H1 (cell line): Measurements from ENCODE around the gene FAM186B. TPM values are rescaled to one million over a fixed set of nuclear protein-coding genes. Genes with fewer than 3 reads are reported as not detected.

ENCODE experiments used
- CTCF ChIA-PET: fragments of 300-600 bp; sonication (Branson Sonifier 250); formaldehyde crosslinking; loops from one replicate; lab custom pipeline; 2021; ENCODE audit not compliant: partially characterized antibody; lab: Charles Lee
- POLR2A ChIA-PET: fragments of 300-600 bp; sonication (Branson Sonifier 250); formaldehyde crosslinking; loops from one replicate; lab custom pipeline; 2021; ENCODE audit warnings: inconsistent platforms; ENCODE audit not compliant: partially characterized antibody; lab: Charles Lee
- DNase-seq, 2 experiments: peaks; one replicate each; pipeline versions ENCODE4 v3.0.0 to v3.0.0-alpha.2; 2010 to 2022; ENCODE audit warnings: low spot score in 2 of 2, low read depth in 1 of 2, mixed read lengths in 1 of 2
- FAIRE-seq: peaks from 2 replicates; lab custom pipeline; 2011; peaks lifted over from hg19 to GRCh38; lab: Jason Lieb, UNC
- H2AFZ ChIP-seq: 2 replicates; pipeline ENCODE4 v1.8.1; 2012; ENCODE audit warnings: low read length, inconsistent platforms
- H2AK5ac ChIP-seq: 2 replicates; pipeline ENCODE4 v1.6.1; 2013; ENCODE audit warnings: low read depth, low read length
- H2BK120ac ChIP-seq: replicated peaks from 2 replicates; pipeline ENCODE3; 2013; ENCODE audit warnings: low read depth, low read length, inconsistent platforms
- H2BK12ac ChIP-seq: 2 replicates; pipeline ENCODE4 v1.6.1; 2013; ENCODE audit warnings: low read depth, low read length
- H2BK15ac ChIP-seq: 2 replicates; pipeline ENCODE4 v1.6.1; 2013; ENCODE audit warnings: low read length
- H2BK20ac ChIP-seq: 2 replicates; pipeline ENCODE4 v1.6.1; 2013; ENCODE audit warnings: low read length
- H2BK5ac ChIP-seq: 2 replicates; pipeline ENCODE4 v1.6.1; 2013; ENCODE audit warnings: low read depth, low read length
- H3K14ac ChIP-seq: 2 replicates; pipeline ENCODE4 v1.6.1; 2013; ENCODE audit warnings: inconsistent platforms; ENCODE audit not compliant: insufficient read length
- H3K18ac ChIP-seq: 2 replicates; pipeline ENCODE4 v1.6.1; 2013; ENCODE audit warnings: low read length; ENCODE audit errors: extremely low read depth
- H3K23ac ChIP-seq: 2 replicates; pipeline ENCODE4 v1.6.1; 2013; ENCODE audit warnings: inconsistent platforms; ENCODE audit not compliant: insufficient read length
- H3K23me2 ChIP-seq: 2 replicates; pipeline ENCODE4 v1.6.1; 2013; ENCODE audit warnings: low read depth, low read length
- H3K27ac ChIP-seq: 2 replicates; pipeline ENCODE4 v1.6.1; 2011; ENCODE audit warnings: low read depth, low read length, inconsistent platforms
- H3K27me3 ChIP-seq, 4 experiments: replicated peaks in 1 of 4; 1 replicate in 1 of 4; 2 replicates in 3 of 4; pipeline versions ENCODE4 v1.6.1 to v1.8.1; 2011 to 2013; ENCODE audit warnings: low read length in 3 of 4, mild to moderate bottlenecking in 3 of 4, inconsistent platforms in 2 of 4, mixed read lengths in 2 of 4, moderate library complexity in 1 of 4; ENCODE audit not compliant: control insufficient read depth in 3 of 4, insufficient read depth in 3 of 4; ENCODE audit errors: extremely low read depth in 1 of 4
- H3K36me3 ChIP-seq, 4 experiments: 2 replicates each; pipeline versions ENCODE4 v1.6.1 to v1.8.1; 2011 to 2013; ENCODE audit warnings: mild to moderate bottlenecking in 4 of 4, low read length in 3 of 4, moderate library complexity in 2 of 4, control low read depth in 1 of 4, inconsistent platforms in 1 of 4; ENCODE audit not compliant: insufficient read depth in 4 of 4, control insufficient read depth in 2 of 4
- H3K4ac ChIP-seq: replicated peaks from 2 replicates; pipeline ENCODE3; 2013; ENCODE audit warnings: low read length, low read depth, mixed read lengths, inconsistent platforms; ENCODE audit not compliant: insufficient read length
- H3K4me1 ChIP-seq, 4 experiments: replicated peaks in 1 of 4; 1 replicate in 1 of 4; 2 replicates in 3 of 4; pipeline versions ENCODE4 v1.6.1 to v1.8.1; 2011 to 2013; ENCODE audit warnings: low read length in 3 of 4, inconsistent platforms in 2 of 4, mixed read lengths in 1 of 4; ENCODE audit not compliant: insufficient read depth in 4 of 4, control insufficient read depth in 3 of 4
- H3K4me2 ChIP-seq, 2 experiments: 2 replicates each; pipeline versions ENCODE4 v1.6.1 to v1.8.1; 2011 to 2013; ENCODE audit warnings: low read depth in 2 of 2, low read length in 2 of 2, control low read depth in 1 of 2, inconsistent platforms in 1 of 2, mild to moderate bottlenecking in 1 of 2; ENCODE audit not compliant: insufficient read depth in 1 of 2
- H3K4me3 ChIP-seq, 4 experiments: fragments of 200-600, 300-600 bp in 1 of 4; sonication (generic), shearing (Covaris generic), sonication (Bioruptor Twin) in 1 of 4; 2 replicates each; pipeline versions ENCODE4 v1.5.1 to v1.8.1; 2011 to 2016; ENCODE audit warnings: low read length in 4 of 4, low read depth in 3 of 4, control low read depth in 2 of 4, inconsistent platforms in 2 of 4, mild to moderate bottlenecking in 2 of 4, mixed read lengths in 1 of 4, moderate library complexity in 1 of 4; ENCODE audit not compliant: insufficient read depth in 2 of 4; ENCODE audit errors: extremely low read depth in 1 of 4
- H3K56ac ChIP-seq: replicated peaks from 2 replicates; pipeline ENCODE3; 2013; ENCODE audit warnings: low read depth, mild to moderate bottlenecking, mixed read lengths, low read length, inconsistent platforms; ENCODE audit not compliant: insufficient read length
- H3K79me1 ChIP-seq: 2 replicates; pipeline ENCODE4 v1.6.1; 2013; ENCODE audit warnings: low read depth, low read length, control low read depth
- H3K79me2 ChIP-seq, 2 experiments: 2 replicates each; pipeline versions ENCODE4 v1.6.1 to v1.8.1; 2012 to 2013; ENCODE audit warnings: low read length in 2 of 2, mild to moderate bottlenecking in 2 of 2, inconsistent platforms in 1 of 2; ENCODE audit not compliant: insufficient read depth in 2 of 2, control insufficient read depth in 1 of 2
- H3K9ac ChIP-seq, 4 experiments: replicated peaks in 1 of 4; 1 replicate in 1 of 4; 2 replicates in 3 of 4; pipeline versions ENCODE4 v1.6.1 to v1.8.1; 2011 to 2013; ENCODE audit warnings: low read depth in 3 of 4, low read length in 3 of 4, control low read depth in 2 of 4, mild to moderate bottlenecking in 2 of 4, moderate library complexity in 2 of 4, inconsistent platforms in 1 of 4; ENCODE audit errors: extremely low read depth in 1 of 4
- H3K9me3 ChIP-seq, 2 experiments: 2 replicates each; pipeline versions ENCODE4 v1.6.1 to v1.8.1; 2012 to 2013; ENCODE audit warnings: mild to moderate bottlenecking in 2 of 2, moderate library complexity in 2 of 2, control low read depth in 1 of 2, inconsistent platforms in 1 of 2, low read depth in 1 of 2, low read length in 1 of 2, mixed read lengths in 1 of 2; ENCODE audit not compliant: insufficient read depth in 2 of 2
- H4K20me1 ChIP-seq, 2 experiments: replicated peaks in 1 of 2; 2 replicates each; pipeline versions ENCODE3 to v1.8.1; 2011 to 2013; ENCODE audit warnings: inconsistent platforms in 2 of 2, low read length in 2 of 2, mild to moderate bottlenecking in 1 of 2; ENCODE audit not compliant: insufficient read depth in 2 of 2, control insufficient read depth in 1 of 2
- H4K5ac ChIP-seq: 2 replicates; pipeline ENCODE4 v1.6.1; 2013; ENCODE audit warnings: low read length, low read depth, mixed read lengths, inconsistent platforms; ENCODE audit not compliant: insufficient read length
- H4K8ac ChIP-seq: 2 replicates; pipeline ENCODE4 v1.8.0; 2013; ENCODE audit warnings: mild to moderate bottlenecking, moderate library complexity, low read length, inconsistent platforms; ENCODE audit not compliant: insufficient read depth; ENCODE audit errors: extremely low read depth
- H4K91ac ChIP-seq: replicated peaks from 2 replicates; pipeline ENCODE3; 2013; ENCODE audit warnings: low read length, mixed read lengths, inconsistent platforms; ENCODE audit not compliant: insufficient read length
- EGR1 ChIP-seq: IDR thresholded peaks from 2 replicates; pipeline ENCODE4 v1.6.1; 2011; ENCODE audit warnings: low read depth, low read length, borderline replicate concordance
- EZH2 ChIP-seq: fragments of 200-600 bp; sonication (generic); IDR thresholded peaks from 2 replicates; pipeline ENCODE4 v1.7.1; 2012; ENCODE audit warnings: low read depth, mild to moderate bottlenecking, moderate library complexity, low read length, inconsistent platforms; ENCODE audit not compliant: severe bottlenecking
- FOSL1 ChIP-seq: IDR thresholded peaks from 2 replicates; pipeline ENCODE4 v1.6.1; 2011; ENCODE audit warnings: mild to moderate bottlenecking, low read depth, low read length, moderate library complexity; ENCODE audit not compliant: insufficient read depth
- GTF2F1 ChIP-seq: IDR thresholded peaks from 2 replicates; pipeline ENCODE4 v1.6.1; 2012; ENCODE audit warnings: low read depth, low read length, improper control_type of control experiment, borderline replicate concordance
- KDM1A ChIP-seq: fragments of 200-600, 300-600 bp; sonication (generic); IDR thresholded peaks from 2 replicates; pipeline ENCODE4 v1.7.1; 2016; ENCODE audit warnings: mild to moderate bottlenecking, low read length, borderline replicate concordance
- POLR2A ChIP-seq, 2 experiments: IDR thresholded peaks; 1 replicate in 1 of 2; 2 replicates in 1 of 2; pipeline ENCODE4 v1.6.1; 2011; ENCODE audit warnings: low read depth in 2 of 2, low read length in 2 of 2, mild to moderate bottlenecking in 2 of 2; ENCODE audit errors: control extremely low read depth in 1 of 2
- SRF ChIP-seq: IDR thresholded peaks from 2 replicates; pipeline ENCODE4 v1.6.1; 2011; ENCODE audit warnings: mild to moderate bottlenecking, low read depth, low read length, moderate library complexity
- TAF1 ChIP-seq: IDR thresholded peaks from 2 replicates; pipeline ENCODE4 v1.6.1; 2011; ENCODE audit warnings: mild to moderate bottlenecking, low read depth, low read length
- WGBS, 2 experiments: shearing (Covaris generic) in 1 of 2; methylation state at CpG; one replicate each; pipeline versions ENCODE4 v1.1.6 to v1.1.7; 2013 to 2015; ENCODE audit warnings: low lambda C conversion rate in 2 of 2, mixed read lengths in 2 of 2, inconsistent platforms in 1 of 2, low coverage in 1 of 2, missing lambda C conversion rate in 1 of 2; ENCODE audit not compliant: insufficient replicate concordance in 2 of 2, insufficient coverage in 1 of 2, insufficient read length in 1 of 2; ENCODE audit errors: extremely low coverage in 1 of 2, missing lambda C conversion rate in 1 of 2; 5-methylcytosine and 5-hydroxymethylcytosine counted together
- polyA plus RNA-seq, 7 experiments: library from polyadenylated mRNA; depleted of rRNA in 3 of 7; stranded (reverse) in 5 of 7; unstranded in 2 of 7; fragments of >200 nt in 5 of 7; fragments of 200-250 nt in 2 of 7; gene quantifications; 1 replicate in 5 of 7; 2 replicates in 1 of 7; 4 replicates in 1 of 7; pipeline versions ENCODE4 v1.2.1 to v1.2.3, GENCODE V29; 2011 to 2013; ENCODE audit warnings: missing spikeins in 2 of 7, mixed read lengths in 2 of 7
- total RNA-seq: library from RNA; stranded (reverse); fragmentation: NEBNext Ultra II Directional; extraction: Animal tissue kit (Norgen Biotek cat#: 25700); gene quantifications from 2 replicates; pipeline ENCODE4 v1.2.1, GENCODE V29; 2021
- TF ChIP-seq, protein P1 (sequence below): IDR thresholded peaks from 2 replicates; pipeline ENCODE4 v1.6.1; 2012; ENCODE audit warnings: inconsistent platforms
- TF ChIP-seq, protein P2 (sequence below): IDR thresholded peaks from 2 replicates; pipeline ENCODE4 v1.6.1; 2012; ENCODE audit warnings: inconsistent platforms

The FAM186B gene
- total and polyA plus RNA-seq, 2 of the 8 experiments (the other 6 are each of a cell fraction or from before 2014, with no cell fraction given), result 0.12 to 0.73 TPM

DNA sequence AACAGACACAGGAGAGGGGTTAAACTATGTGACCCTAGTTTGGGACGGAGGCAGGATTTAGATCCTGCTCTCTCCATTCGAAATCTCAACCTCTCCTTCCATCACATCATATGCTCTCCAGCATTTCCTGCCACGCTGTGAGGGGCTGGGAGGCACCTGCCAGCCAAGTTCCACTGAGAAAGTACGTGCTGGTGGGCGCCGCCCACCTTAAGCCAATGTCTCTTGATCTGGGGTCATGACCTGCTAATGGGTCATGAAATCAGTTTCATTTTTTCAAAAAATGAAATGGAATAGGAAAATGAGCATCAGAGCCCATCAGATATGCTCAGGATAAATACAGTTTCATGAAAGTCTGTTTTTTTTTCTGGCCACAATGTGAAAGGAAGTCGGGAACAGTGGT lies 44.7 kb downstream of the FAM186B start:
- Histone ChIP-seq H3K14ac (no peak overlapping the region), H3K23me2 (no peaks in the 10 kb centered on the region), H3K9me3 (no peaks in the 10 kb centered on the region), H3K27me3 (no peaks in the 10 kb centered on the region), H2BK12ac (no peak overlapping the region), H3K4me3 (no peak overlapping the region), H4K91ac (no peak overlapping the region), H3K36me3 (peaks cover 28 to 66% (median 46%) of the 10 kb centered on the region in 4 experiments; a peak in 7 of 8 replicates), H3K4me1 (no peaks in the 10 kb centered on the region), H3K27ac (no peak overlapping the region), H3K18ac (no peak overlapping the region), H4K5ac (no peak overlapping the region), H2BK20ac (no peak overlapping the region), H4K8ac (no peak overlapping the region), H3K4me2 (no peak overlapping the region), H3K4ac (no peak overlapping the region), H3K79me1 (peaks cover 4% of the 10 kb centered on the region; the same call in 1 of the 2 replicates), H3K9ac (no peak overlapping the region), H3K79me2 (no peaks in the 10 kb centered on the region), H3K23ac (no peak overlapping the region), H3K56ac (no peak overlapping the region), H2BK15ac (no peak overlapping the region), H2AFZ (no peak overlapping the region), H2BK120ac (no peak overlapping the region), H2AK5ac (no peak overlapping the region), H4K20me1 (peaks cover 0 to 12% of the 10 kb centered on the region in 2 experiments), H2BK5ac (no peak overlapping the region)
- FAIRE-seq (no peak), DNase-seq (no peak)
- POLR2A ChIA-PET, result interaction anchor here (1.2 to 1.7 kb wide), 6 partner anchors 9 to 59 kb away, joined by 3 to 5 read pairs (median 3); no protein-coding TSS in a partner anchor
- CTCF ChIA-PET, result interaction anchor here (1.1 to 14.0 kb wide), 4 partner anchors 8 to 218 kb away, joined by 3 to 140 read pairs (median 60); no protein-coding TSS in a partner anchor
- TF ChIP-seq, protein P1, sequence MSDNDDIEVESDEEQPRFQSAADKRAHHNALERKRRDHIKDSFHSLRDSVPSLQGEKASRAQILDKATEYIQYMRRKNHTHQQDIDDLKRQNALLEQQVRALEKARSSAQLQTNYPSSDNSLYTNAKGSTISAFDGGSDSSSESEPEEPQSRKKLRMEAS, result no peak
- TF ChIP-seq POLR2A (IDR thresholded peaks at IDR 0.05; ENCODE audit: control extremely low read depth in 1 of 2, low read depth in 2 of 2, low read length in 2 of 2) (no peak), EZH2 (no peak), SRF (no peak), GTF2F1 (no peak), FOSL1 (no peak), TAF1 (no peak), EGR1 (no peak), KDM1A (no peak)
- TF ChIP-seq, protein P2, sequence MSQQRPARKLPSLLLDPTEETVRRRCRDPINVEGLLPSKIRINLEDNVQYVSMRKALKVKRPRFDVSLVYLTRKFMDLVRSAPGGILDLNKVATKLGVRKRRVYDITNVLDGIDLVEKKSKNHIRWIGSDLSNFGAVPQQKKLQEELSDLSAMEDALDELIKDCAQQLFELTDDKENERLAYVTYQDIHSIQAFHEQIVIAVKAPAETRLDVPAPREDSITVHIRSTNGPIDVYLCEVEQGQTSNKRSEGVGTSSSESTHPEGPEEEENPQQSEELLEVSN, result no peak
- 93% methylated on average over 7 of the region's 7 CpGs; no CpG with 5 or more reads in 1 of the 2 experiments for WGBS, 2 experiments
